SK-N-SH treated with all-trans-retinoic acid at 6 μM for 48 hours (cell line): ENCODE measurements around the gene CHPF.

ENCODE experiments used
- ARNTL ChIP-seq: fragments of 450-650 bp; formaldehyde crosslinking; IDR thresholded peaks from 2 replicates; pipeline ENCODE4 v1.5.0; 2020; ENCODE audit warnings: low read depth, mild to moderate bottlenecking, moderate library complexity, borderline replicate concordance
- BACH2 ChIP-seq: fragments of 250-450 bp; sonication (Bioruptor Pico); IDR thresholded peaks from 2 replicates; pipeline ENCODE4 v1.9.0; 2021; ENCODE audit warnings: mild to moderate bottlenecking, borderline replicate concordance
- CSDC2 ChIP-seq: fragments of 250-450 bp; sonication (Bioruptor Pico); IDR thresholded peaks from 2 replicates; pipeline ENCODE4 v1.5.0; 2020; ENCODE audit warnings: mild to moderate bottlenecking, moderate library complexity
- CSRNP3 ChIP-seq: fragments of 250-450 bp; sonication (Bioruptor Pico); IDR thresholded peaks from 2 replicates; pipeline ENCODE4 v1.5.1; 2021; ENCODE audit warnings: mild to moderate bottlenecking, moderate library complexity
- OSR1 ChIP-seq: fragments of 250-450 bp; sonication (Bioruptor Pico); IDR thresholded peaks from 2 replicates; pipeline ENCODE4 v1.8.0; 2022; ENCODE audit warnings: moderate library complexity, mild to moderate bottlenecking, inconsistent platforms
- POU6F1 ChIP-seq: fragments of 250-450 bp; sonication (Bioruptor Pico); IDR thresholded peaks from 2 replicates; pipeline ENCODE4 v1.8.0; 2021; ENCODE audit warnings: low read depth, mild to moderate bottlenecking, moderate library complexity, borderline replicate concordance
- RARB ChIP-seq: fragments of 250-450 bp; sonication (Bioruptor Pico); IDR thresholded peaks from 2 replicates; pipeline ENCODE4 v1.8.0; 2021; ENCODE audit warnings: mild to moderate bottlenecking, moderate library complexity
- SNAI2 ChIP-seq: fragments of 250-450 bp; sonication (Bioruptor Pico); IDR thresholded peaks from 2 replicates; pipeline ENCODE4 v1.5.0; 2020; ENCODE audit warnings: mild to moderate bottlenecking, moderate library complexity
- ZC3H10 ChIP-seq: fragments of 250-450 bp; sonication (Bioruptor Pico); IDR thresholded peaks from 2 replicates; pipeline ENCODE4 v1.5.1; 2021; ENCODE audit warnings: mild to moderate bottlenecking, moderate library complexity
- ZFP3 ChIP-seq: fragments of 250-450 bp; sonication (Bioruptor Pico); IDR thresholded peaks from 2 replicates; pipeline ENCODE4 v1.5.0; 2020; ENCODE audit warnings: mild to moderate bottlenecking, moderate library complexity
- ZFP30 ChIP-seq: fragments of 450-650 bp; formaldehyde crosslinking; IDR thresholded peaks from 2 replicates; pipeline ENCODE4 v1.5.0; 2022; ENCODE audit warnings: mild to moderate bottlenecking, moderate library complexity
- TF ChIP-seq, protein P1 (sequence below): fragments of 250-450 bp; sonication (Bioruptor Pico); IDR thresholded peaks from 2 replicates; pipeline ENCODE4 v1.5.1; 2020; ENCODE audit warnings: low read depth, mild to moderate bottlenecking, moderate library complexity

- TF ChIP-seq CSDC2 (CRISPR knock-in tag) (no peak), CSRNP3 (CRISPR knock-in tag) (no peak), ZFP30 (CRISPR knock-in tag) (no peak), ZC3H10 (no peak), OSR1 (CRISPR knock-in tag) (no peak), ZFP3 (no peak), ARNTL (CRISPR knock-in tag) (no peak), SNAI2 (CRISPR knock-in tag) (no peak), BACH2 (no peak), RARB (CRISPR knock-in tag) (no peak), POU6F1 (no peak)
- TF ChIP-seq, protein P1, sequence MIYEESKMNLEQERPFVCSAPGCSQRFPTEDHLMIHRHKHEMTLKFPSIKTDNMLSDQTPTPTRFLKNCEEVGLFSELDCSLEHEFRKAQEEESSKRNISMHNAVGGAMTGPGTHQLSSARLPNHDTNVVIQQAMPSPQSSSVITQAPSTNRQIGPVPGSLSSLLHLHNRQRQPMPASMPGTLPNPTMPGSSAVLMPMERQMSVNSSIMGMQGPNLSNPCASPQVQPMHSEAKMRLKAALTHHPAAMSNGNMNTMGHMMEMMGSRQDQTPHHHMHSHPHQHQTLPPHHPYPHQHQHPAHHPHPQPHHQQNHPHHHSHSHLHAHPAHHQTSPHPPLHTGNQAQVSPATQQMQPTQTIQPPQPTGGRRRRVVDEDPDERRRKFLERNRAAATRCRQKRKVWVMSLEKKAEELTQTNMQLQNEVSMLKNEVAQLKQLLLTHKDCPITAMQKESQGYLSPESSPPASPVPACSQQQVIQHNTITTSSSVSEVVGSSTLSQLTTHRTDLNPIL (CRISPR knock-in tag) = no peak
These were observed 48.6 kb downstream of the CHPF start for GRCh38 chr2:219494952-219495530.
